NK-92 treated with Interleukin-12 subunit alpha and Interleukin-12 subunit beta, amount 100 ng/mL, for 24 hours (cell line): ENCODE data around the gene USP34.
"Not testable (repeated sequence)": the region's sequence is repeated elsewhere in the genome, so short reads cannot be mapped to it uniquely, and the experiment has no call there.

Experiments
- DNase-seq: peaks from one replicate; lab custom pipeline; 2025; lab: John Stamatoyannopoulos, UW

USP34 gene

GRCh38 chr2:61426267-61426897 is 44.5 kb downstream of the USP34 start:
- DNase-seq, result peak; percentile 16

- no peak for DNase-seq
Observed at GRCh38 chr2:61425605-61426155, 45.2 kb downstream of the USP34 start.

- DNase-seq, result no peak
Observed at GRCh38 chr2:61423714-61424113, 47.2 kb downstream of the USP34 start.

GRCh38 chr2:61421611-61422010 is 49.3 kb downstream of the USP34 start:
- no peak for DNase-seq

GRCh38 chr2:61420991-61421544 is 49.8 kb downstream of the USP34 start:
- no peak for DNase-seq

- DNase-seq, result no peak
Observed at GRCh38 chr2:61419570-61419969, 51.3 kb downstream of the USP34 start.

- DNase-seq, result no peak
Observed at GRCh38 chr2:61419129-61419528, 51.8 kb downstream of the USP34 start.

GRCh38 chr2:61416871-61417645 is 53.8 kb downstream of the USP34 start:
- no peak for DNase-seq

- DNase-seq, result no peak
Observed at GRCh38 chr2:61415265-61415664, 55.6 kb downstream of the USP34 start.

GRCh38 chr2:61414674-61415073 is 56.2 kb downstream of the USP34 start:
- DNase-seq, result no peak

- DNase-seq, result no peak
Observed at GRCh38 chr2:61411109-61411508, 59.8 kb downstream of the USP34 start.

- no peak for DNase-seq
Observed at GRCh38 chr2:61410185-61410584, 60.7 kb downstream of the USP34 start.

GRCh38 chr2:61405813-61406212 is 65.1 kb downstream of the USP34 start:
- DNase-seq, result no peak

GRCh38 chr2:61404438-61404837 is 66.4 kb downstream of the USP34 start:
- DNase-seq, result no peak

- DNase-seq, result no peak
Observed at GRCh38 chr2:61398413-61398812, 72.5 kb downstream of the USP34 start.

GRCh38 chr2:61396005-61396404 is 74.9 kb downstream of the USP34 start:
- DNase-seq, result no peak

GRCh38 chr2:61387588-61387987 is 83.3 kb downstream of the USP34 start:
- DNase-seq, result not testable (repeated sequence)

GRCh38 chr2:61380882-61381197 is 90.0 kb downstream of the USP34 start:
- DNase-seq, result not testable (repeated sequence)

GRCh38 chr2:61380056-61380881 is 90.6 kb downstream of the USP34 start:
- DNase-seq, result no peak

GRCh38 chr2:61379521-61379920 is 91.4 kb downstream of the USP34 start:
- DNase-seq, result no peak

- no peak for DNase-seq
Observed at GRCh38 chr2:61378281-61378680, 92.6 kb downstream of the USP34 start.

GRCh38 chr2:61377046-61377445 is 93.8 kb downstream of the USP34 start:
- DNase-seq, result no peak
